Islet precursor cell (in vitro differentiated cells): ENCODE measurements around the gene EHD1.
"Not testable (repeated sequence)": the region's sequence is repeated elsewhere in the genome, so short reads cannot be mapped to it uniquely, and the experiment has no call there.

Experiments
- DNase-seq: peaks from one replicate; pipeline ENCODE4 v3.0.0-alpha.2; 2018

The EHD1 gene

GRCh38 chr11:64855596-64856304 lies 22.7 kb downstream of the EHD1 start:
- DNase-seq, result no peak

DNA sequence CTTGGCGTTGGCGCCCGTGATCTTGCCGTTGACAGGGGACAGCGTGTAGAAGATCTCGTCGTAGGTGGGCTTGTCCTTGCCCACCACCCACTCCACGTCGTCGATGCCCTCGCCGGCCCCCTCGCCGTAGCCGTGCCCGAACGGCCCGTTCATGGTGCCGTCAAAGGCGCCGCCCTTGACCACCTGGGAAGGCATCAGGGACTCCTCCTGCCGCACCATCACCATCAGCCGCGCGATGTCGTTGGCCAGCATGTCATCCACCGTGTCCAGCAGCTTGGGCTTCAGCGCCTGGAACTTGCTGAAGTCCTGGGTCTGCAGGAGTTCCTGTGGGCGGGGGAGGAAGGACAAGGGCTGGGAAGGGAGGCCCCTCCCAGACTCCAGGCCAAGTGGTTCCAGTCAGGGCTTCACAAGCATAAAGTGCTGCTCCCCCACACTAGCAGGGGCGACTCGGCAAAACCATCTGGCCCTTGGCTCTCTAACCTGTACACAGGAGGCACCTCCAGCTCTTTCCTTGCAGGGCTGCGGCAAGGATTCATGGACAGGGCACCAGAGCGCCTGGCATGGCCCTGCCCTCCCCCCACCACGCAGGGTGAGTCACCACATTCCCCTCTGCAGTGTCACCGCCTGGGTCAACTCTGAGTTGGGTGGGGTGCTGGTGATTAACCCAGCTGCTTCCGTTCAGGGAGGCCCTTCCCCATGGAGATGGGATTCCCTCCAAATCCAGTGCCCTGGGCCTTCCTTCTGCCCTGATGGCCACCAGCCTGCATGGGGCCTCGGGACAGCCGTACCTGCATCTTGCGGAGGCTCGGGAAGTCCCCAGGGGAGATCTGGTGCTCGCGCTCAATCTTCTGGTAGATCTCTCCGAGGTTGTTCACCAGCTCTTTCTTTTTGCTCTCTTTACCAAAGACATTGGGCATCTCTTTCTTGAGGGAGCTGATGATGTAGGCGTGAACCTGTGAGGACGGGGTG lies 23.6 kb downstream of the EHD1 start:
- peak; percentile 96 for DNase-seq

DNA sequence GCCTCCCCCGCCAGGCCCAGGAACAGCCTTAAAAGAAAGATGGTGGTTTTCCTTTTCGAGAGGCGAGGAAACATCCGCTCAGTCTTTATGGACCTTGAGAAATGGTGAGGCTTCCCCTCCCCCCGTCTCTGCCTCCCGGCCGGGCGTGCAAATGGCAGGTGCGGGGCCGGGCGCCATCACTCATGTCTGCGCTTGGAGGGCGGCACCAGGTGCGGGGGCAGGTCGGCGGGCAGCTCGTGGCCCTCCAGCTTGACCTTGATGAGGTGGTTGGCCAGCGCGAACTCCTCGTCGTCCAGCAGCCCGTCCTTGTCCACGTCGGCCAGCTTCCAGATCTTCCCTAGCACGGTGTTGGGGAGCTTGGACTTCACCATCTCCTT lies 24.3 kb downstream of the EHD1 start:
- no peak for DNase-seq

GRCh38 chr11:64853709-64854108 lies 24.7 kb downstream of the EHD1 start:
- DNase-seq, result no peak

- DNase-seq, result no peak
Measured at GRCh38 chr11:64852804-64853509, 25.5 kb downstream of the EHD1 start.

DNA sequence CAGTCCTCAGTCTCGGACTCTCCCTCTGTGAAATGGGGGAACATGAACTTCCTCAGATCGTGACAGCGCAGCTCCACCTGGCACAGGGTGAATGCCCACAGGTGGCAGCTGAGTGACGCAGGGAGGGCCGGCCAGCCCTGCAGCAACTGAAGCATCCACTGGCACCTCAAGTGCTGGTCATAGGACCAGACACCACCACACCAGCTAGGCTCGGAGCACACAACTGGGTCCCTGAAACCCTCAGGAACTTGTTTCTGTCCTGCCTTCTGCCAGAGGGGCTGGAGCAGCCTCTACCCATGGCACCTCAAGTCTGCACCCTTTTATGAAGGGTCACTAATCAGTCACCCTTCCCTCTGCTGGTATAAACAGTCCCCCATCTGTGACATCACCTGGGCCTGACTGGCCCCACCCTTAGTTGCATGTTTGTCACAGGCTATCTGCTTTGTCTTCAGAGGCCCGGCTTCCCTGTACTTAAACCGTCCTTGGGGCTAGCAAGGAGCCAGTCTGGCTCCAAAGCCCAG lies 26.5 kb downstream of the EHD1 start:
- DNase-seq, result no peak

GRCh38 chr11:64850979-64851567 lies 27.3 kb downstream of the EHD1 start:
- DNase-seq, result no peak

- no peak for DNase-seq
Measured at GRCh38 chr11:64849598-64850356, 28.6 kb downstream of the EHD1 start.

DNA sequence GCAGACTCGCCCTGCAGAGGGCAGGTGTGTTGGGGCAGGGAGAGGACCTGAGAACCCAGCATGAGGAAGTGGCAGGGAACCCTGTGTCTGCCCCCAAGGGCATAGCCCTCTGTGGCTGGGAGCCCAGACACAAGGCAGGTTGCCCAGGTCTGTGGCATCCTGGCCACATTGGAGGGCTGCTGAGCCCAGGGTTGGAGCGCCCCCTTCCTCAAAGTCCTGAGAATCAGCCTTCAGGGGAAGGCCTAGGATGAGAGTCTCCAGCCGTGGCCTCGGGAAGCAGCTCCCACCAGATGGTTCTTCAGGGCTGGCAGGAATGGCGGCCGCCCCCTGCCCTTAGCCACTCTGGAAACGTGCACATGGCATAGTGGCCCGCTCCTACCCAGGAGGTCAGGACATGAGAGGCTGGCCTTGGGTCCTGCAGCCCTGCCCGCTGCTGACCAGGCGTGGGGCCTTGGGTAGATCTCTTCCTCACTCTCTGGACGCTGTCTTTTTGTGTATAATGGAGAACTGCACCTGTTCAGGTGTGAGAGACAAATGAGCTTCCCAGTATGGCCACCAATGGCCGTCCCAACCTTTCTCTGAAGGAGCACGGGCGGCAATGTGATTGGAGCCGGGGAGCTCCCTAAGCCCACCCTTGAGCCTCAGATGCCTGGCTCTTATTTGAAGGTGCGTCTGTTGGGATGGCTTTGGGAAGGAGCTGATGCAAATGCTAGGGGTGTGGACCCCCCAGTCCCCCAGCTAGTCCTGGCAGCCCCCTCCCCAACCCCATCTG lies 29.4 kb downstream of the EHD1 start:
- peak; percentile 69 for DNase-seq

DNA sequence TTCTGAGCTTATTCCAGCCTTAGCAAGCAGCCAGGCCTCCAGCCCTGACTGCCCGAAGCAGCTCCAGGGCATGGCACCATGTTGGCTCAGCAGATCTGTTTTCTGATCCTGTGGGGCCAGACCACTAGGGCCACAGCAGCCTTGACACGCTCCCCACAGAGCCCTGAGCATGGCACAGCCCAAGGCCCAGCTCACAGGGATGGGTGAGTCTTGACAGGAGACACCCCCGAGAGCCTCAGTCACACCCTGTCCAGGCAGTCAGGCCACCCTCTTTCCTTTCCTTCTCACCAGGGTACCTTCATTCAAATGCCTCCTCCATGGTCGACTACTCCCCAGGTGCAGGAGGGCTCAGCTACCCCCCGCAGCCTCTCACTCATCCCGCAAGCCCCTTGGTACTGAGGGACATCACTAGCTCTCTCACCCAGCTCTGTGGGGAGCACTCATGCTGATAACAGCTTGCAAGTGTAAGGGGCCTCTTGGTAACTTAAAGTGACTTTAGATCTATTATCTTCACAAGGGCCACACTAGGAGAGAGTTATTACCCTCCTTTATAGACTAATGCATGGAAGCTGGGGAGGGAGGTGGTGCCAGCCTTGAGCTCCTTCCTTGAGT lies 30.1 kb downstream of the EHD1 start:
- no peak for DNase-seq

- DNase-seq, result peak; percentile 97
Measured at GRCh38 chr11:64846998-64847666, 31.3 kb downstream of the EHD1 start.

DNA sequence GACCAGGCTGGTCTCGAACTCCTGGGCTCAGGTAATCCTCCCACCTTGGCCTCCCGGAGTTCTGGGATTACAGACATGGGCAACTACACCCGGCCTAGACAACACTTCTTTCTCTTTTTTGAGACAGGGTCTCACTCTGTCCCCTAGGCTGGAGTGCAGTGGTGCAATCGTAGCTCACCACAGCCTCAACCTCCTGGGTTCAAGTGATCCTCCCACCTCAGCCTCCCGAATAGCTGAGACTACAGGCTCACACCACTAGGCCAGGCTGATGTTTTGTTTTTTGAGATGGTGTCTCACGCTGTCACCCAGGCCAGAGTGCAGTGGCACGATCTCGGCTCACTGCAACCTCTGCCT lies 32.7 kb downstream of the EHD1 start:
- not testable (repeated sequence) for DNase-seq

- no peak for DNase-seq
Measured at GRCh38 chr11:64845129-64845775, 33.2 kb downstream of the EHD1 start.

- peak; percentile 92 for DNase-seq
Measured at GRCh38 chr11:64844330-64845128, 33.9 kb downstream of the EHD1 start, which contains the start of gene CDC42BPG. Gene CDC42BPG, minus strand, starts transcription at chr11:64844653. Its CDS starts 84 bp downstream, at chr11:64844569.

DNA sequence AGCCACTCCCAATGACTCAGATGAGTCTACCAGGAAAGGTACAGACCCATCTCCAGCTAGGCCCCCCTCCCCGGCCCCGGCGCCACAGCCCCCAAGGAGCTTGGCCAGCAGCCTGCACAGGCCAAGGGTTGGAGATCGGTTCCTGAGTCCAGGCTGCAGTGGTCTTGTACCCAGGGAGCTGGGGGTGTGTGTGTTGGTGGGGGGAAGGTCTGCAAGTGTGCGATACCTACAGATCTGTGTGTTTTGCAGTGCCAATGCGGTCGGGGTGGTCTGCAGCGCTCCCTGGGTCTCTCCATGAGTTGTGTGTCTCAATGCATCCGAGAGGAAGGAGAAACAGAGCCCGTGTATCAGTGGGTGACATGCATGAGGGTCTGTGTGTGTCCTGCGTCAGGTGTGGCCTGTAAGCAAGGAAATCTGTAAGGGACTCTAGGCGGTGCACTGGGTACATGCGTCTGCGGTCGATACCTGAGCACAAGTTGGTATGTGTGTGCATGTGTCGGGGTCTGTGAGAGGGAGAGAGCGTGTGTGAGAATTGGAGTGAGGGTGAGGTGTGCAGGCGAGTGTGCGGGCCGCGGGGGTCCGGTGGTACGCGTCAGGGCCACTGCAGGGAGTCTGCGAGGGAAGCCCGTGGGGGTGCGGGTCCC lies 34.6 kb downstream of the EHD1 start:
- no peak for DNase-seq

- peak; percentile 93 for DNase-seq
Measured at GRCh38 chr11:64842851-64843685, 35.4 kb downstream of the EHD1 start.

DNA sequence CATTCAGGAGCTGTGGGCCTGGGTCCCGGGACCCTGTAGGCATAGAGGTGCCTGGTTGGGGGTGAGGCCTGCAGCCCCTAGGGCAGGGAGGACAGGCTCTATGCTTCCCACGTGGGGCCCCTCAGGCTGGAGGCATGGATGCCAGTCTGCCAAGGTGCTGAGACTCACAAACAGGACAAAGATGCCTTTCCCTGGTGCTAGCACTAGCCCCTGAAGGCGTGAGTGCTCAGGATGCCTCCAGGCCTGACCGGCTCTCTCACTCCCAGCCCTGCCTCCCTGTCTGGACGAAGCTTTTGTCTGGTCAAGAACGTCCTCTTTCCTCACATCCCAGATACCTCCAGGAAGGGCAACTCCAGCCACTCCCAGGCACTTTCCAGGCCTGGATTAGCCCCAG lies 36.1 kb downstream of the EHD1 start:
- DNase-seq, result peak; percentile 92
